Activated naive CD4-positive, alpha-beta T cell treated with anti-CD3 and anti-CD28 coated beads, Interleukin-2, amount 10 ng/mL, durations not matched to agents 7 days and 5 days (primary cell): Measurements from ENCODE around the gene JOSD1.

Experiments
- CTCF ChIA-PET: fragments of 350-600 bp; sonication (Branson Sonifier 250); formaldehyde crosslinking; loops from one replicate; lab custom pipeline; 2021; ENCODE audit warnings: antibody characterized with exemption; lab: Charles Lee
- DNase-seq: peaks from one replicate; pipeline ENCODE4 v3.0.0-alpha.2; 2020
- H3K27ac Mint-ChIP-seq: one replicate; pipeline ENCODE4 v1.8.0; 2021; ENCODE audit warnings: mild to moderate bottlenecking, moderate library complexity, mixed read lengths
- H3K27me3 Mint-ChIP-seq: one replicate; pipeline ENCODE4 v1.8.0; 2021; ENCODE audit warnings: mild to moderate bottlenecking, mixed read lengths
- H3K36me3 Mint-ChIP-seq: one replicate; pipeline ENCODE4 v1.8.0; 2021; ENCODE audit warnings: mixed read lengths
- H3K4me1 Mint-ChIP-seq: one replicate; pipeline ENCODE4 v1.8.0; 2021; ENCODE audit warnings: mixed read lengths
- H3K4me3 Mint-ChIP-seq: one replicate; pipeline ENCODE4 v1.8.0; 2021; ENCODE audit warnings: mild to moderate bottlenecking, moderate library complexity, mixed read lengths
- H3K9me3 Mint-ChIP-seq: one replicate; pipeline ENCODE4 v1.8.0; 2021; ENCODE audit warnings: mixed read lengths

The JOSD1 gene

GRCh38 chr22:38737302-38738060 is 36.7 kb upstream of the JOSD1 start:
- Mint-ChIP-seq H3K4me3 (no peak overlapping the region), H3K4me1 (peaks cover 64% of the 10 kb centered on the region), H3K27ac (peak overlapping the region; percentile 84), H3K9me3 (no peaks in the 10 kb centered on the region), H3K36me3 (peaks cover 77% of the 10 kb centered on the region), H3K27me3 (peaks cover 5% of the 10 kb centered on the region)
- DNase-seq: no peak
- CTCF ChIA-PET: interaction anchor here (1.1 to 2.4 kb wide), 3 partner anchors 12 to 31 kb away, joined by 3 to 14 read pairs (median 3); no protein-coding TSS in a partner anchor

- H3K9me3 Mint-ChIP-seq: no peaks in the 10 kb centered on the region
Measured at GRCh38 chr22:38736257-38736570, 35.5 kb upstream of the JOSD1 start.

DNA sequence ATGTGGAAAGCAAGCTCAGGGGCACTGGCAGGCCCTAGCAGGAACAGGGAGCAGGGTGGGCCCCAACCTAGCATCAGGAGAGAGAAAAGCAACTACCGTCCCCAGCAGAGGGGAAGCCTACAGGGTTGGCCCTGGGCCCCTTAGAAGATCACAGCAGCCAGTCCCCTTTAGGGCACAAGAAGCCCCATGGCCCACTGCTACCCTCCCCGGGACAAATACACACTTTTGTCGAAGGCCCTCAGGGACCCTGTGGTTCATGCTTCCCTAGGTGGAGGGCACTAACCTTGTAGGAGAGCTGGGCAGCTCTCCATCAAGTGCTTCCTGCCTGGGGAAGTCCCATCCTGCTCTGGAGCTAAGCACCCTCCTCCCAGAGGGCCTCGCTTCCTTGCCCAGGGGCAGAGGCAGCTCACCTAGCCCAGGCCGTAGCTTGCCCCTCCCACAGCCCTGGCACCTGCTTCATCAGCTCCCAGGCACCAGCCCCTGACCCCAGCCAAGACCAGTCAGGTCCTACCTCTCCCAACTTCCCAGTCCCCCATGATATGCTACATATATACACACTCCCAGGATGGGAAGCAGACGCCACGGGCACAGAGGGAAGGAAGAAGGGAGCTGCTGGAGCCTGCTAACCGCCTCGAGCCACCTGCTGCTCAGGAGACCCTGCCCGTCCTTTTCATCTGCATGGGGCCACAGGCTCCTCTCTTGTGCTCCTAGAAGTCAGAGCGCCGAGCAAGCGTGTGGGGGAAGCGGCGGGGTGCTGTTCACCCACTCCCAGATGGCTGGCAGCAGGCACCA is 34.9 kb upstream of the JOSD1 start:
- no peak for DNase-seq
- H3K27me3 Mint-ChIP-seq: peaks cover 10% of the 10 kb centered on the region
- CTCF ChIA-PET: interaction anchor here (1.1 to 2.4 kb wide), 4 partner anchors 10 to 28 kb away, joined by 3 to 14 read pairs (median 4); no protein-coding TSS in a partner anchor
- H3K9me3 Mint-ChIP-seq: no peaks in the 10 kb centered on the region
- peaks cover 69% of the 10 kb centered on the region for H3K36me3 Mint-ChIP-seq
- H3K4me1 Mint-ChIP-seq: peaks cover 51% of the 10 kb centered on the region
- H3K4me3 Mint-ChIP-seq: no peak overlapping the region
- H3K27ac Mint-ChIP-seq: peak overlapping the region; percentile 84

More at GRCh38 chr22:38736257-38736570, 35.5 kb upstream of the JOSD1 start:
- peaks cover 10% of the 10 kb centered on the region for H3K27me3 Mint-ChIP-seq
- peak overlapping the region; percentile 84 for H3K27ac Mint-ChIP-seq
- peaks cover 70% of the 10 kb centered on the region for H3K36me3 Mint-ChIP-seq
- peaks cover 54% of the 10 kb centered on the region for H3K4me1 Mint-ChIP-seq
- CTCF ChIA-PET: interaction anchor here (1.6 to 2.4 kb wide), 2 partner anchors 10 to 22 kb away, joined by 4 to 14 read pairs; no protein-coding TSS in a partner anchor
- no peak overlapping the region for H3K4me3 Mint-ChIP-seq
- no peak for DNase-seq

- CTCF ChIA-PET: interaction anchor here (1.1 to 2.4 kb wide), 5 partner anchors 9 to 28 kb away, joined by 3 to 14 read pairs (median 4); no protein-coding TSS in a partner anchor
- H3K36me3 Mint-ChIP-seq: peaks cover 69% of the 10 kb centered on the region
- H3K4me3 Mint-ChIP-seq: no peak overlapping the region
- H3K27me3 Mint-ChIP-seq: peaks cover 10% of the 10 kb centered on the region
- H3K4me1 Mint-ChIP-seq: peaks cover 48% of the 10 kb centered on the region
- DNase-seq: peak; percentile 20
- no peaks in the 10 kb centered on the region for H3K9me3 Mint-ChIP-seq
- peak overlapping the region; percentile 84 for H3K27ac Mint-ChIP-seq
Measured at GRCh38 chr22:38735126-38735464, 34.4 kb upstream of the JOSD1 start.

DNA sequence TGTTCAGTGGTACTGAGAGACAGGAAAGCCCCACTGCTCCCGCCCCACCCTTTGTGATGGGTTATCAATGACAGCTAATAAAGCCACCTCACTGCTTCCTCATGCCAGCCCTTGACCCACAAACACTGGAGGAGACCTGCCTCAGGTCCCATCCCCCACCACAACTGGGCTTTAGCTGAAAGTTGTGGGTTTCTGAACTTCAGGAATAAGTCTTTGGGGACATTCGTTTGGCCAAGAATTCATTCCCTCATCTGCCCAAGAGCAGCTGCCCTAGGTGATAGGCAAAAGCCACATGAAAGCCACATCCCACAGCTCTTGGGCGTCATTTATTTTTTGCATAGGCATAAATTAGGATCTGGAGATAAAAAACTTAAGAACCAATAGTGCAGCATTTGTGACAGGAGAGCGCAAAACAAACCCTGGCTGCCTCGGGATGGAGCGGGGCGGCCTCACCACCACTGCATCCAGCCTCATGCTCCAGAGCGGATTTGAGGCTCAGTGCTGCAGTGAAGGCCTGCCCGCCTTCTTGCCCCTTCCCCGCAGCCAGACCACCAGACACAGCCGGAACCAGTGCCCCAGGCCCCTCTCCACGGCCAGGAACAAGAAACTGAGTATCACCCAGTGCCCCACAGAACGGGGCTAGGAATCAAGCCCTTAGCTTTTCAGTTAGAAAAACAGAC is 33.8 kb upstream of the JOSD1 start:
- Mint-ChIP-seq H3K27ac (peak overlapping the region; percentile 84), H3K27me3 (peaks cover 10% of the 10 kb centered on the region), H3K9me3 (no peaks in the 10 kb centered on the region), H3K4me3 (peak overlapping the region; percentile 40), H3K36me3 (peaks cover 69% of the 10 kb centered on the region), H3K4me1 (peaks cover 45% of the 10 kb centered on the region)
- CTCF ChIA-PET: interaction anchor here (0.7 to 1.7 kb wide), 9 partner anchors 9 to 34 kb away, joined by 3 to 6 read pairs (median 4); no protein-coding TSS in a partner anchor
- peak; percentile 21 for DNase-seq

DNA sequence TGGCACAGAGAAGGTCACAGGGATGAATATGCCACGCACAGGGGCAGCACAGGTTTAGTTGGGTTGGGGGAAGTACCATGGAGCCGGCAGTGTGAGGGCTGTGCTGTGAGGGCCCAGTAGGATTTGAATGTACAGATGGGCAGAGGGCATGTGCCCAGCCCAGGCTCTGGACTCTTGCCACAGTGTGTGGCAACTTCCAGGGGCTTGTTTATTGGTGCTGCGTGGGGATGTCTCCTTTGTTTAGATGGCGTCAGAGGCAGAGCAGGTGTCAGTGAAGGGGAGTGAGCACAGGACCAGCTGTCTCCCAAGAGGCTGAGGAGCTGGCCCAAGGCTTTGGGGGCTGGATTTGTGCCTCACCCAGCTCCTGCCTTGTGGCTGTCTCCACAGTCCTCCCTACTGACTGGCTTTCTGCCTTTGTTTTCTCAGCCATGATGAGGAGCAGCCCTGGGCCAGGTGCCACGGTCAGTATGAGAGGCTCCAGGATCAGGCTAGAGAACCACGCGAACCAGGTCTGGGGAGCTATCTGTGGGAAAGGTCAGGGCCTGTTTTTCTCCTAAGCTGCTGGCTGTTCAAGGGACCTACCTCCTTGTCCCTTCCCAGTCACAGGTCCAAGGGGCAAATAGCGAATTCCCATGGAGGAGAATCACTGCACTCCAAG is 33.1 kb upstream of the JOSD1 start:
- peak; percentile 26 for DNase-seq
- no peaks in the 10 kb centered on the region for H3K9me3 Mint-ChIP-seq
- peaks cover 75% of the 10 kb centered on the region for H3K36me3 Mint-ChIP-seq
- CTCF ChIA-PET: interaction anchor here (0.7 to 1.7 kb wide), 7 partner anchors 9 to 35 kb away, joined by 3 to 6 read pairs (median 4); no protein-coding TSS in a partner anchor
- H3K4me3 Mint-ChIP-seq: no peak overlapping the region
- H3K27ac Mint-ChIP-seq: peak overlapping the region; percentile 84
- H3K27me3 Mint-ChIP-seq: peaks cover 10% of the 10 kb centered on the region
- peaks cover 45% of the 10 kb centered on the region for H3K4me1 Mint-ChIP-seq

DNA sequence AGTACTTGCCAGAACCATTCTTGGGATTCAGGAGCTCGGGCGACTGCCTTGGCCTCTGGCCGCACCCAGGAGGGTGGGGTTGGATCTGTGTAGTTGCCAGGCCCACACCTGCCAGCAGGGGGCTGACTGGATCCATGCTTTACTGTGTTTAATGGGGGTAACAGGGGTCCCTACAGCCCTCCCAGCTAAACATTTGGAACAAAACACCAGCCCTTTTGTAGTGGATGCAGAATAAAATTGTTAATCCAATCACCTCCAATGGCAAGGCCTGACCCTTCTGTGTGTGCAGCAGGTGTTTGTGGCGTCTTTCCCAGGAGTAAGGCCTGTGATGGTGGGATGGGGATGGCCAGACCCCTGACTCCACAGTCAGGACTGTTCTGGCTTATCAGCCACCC is 32.6 kb upstream of the JOSD1 start:
- peak; percentile 67 for DNase-seq
- Mint-ChIP-seq H3K27ac (peak overlapping the region; percentile 84), H3K36me3 (peaks cover 78% of the 10 kb centered on the region), H3K4me1 (peaks cover 42% of the 10 kb centered on the region), H3K4me3 (peak overlapping the region; percentile 18), H3K27me3 (peaks cover 10% of the 10 kb centered on the region), H3K9me3 (no peaks in the 10 kb centered on the region)
- CTCF ChIA-PET: interaction anchor here (0.6 to 1.7 kb wide), 7 partner anchors 10 to 35 kb away, joined by 3 to 6 read pairs (median 4); no protein-coding TSS in a partner anchor

- Mint-ChIP-seq H3K4me3 (peak overlapping the region; percentile 23), H3K36me3 (peaks cover 72% of the 10 kb centered on the region), H3K27me3 (peaks cover 10% of the 10 kb centered on the region), H3K9me3 (no peaks in the 10 kb centered on the region), H3K4me1 (peaks cover 33% of the 10 kb centered on the region), H3K27ac (peak overlapping the region; percentile 85)
- DNase-seq: no peak
- CTCF ChIA-PET: interaction anchor here (1.0 to 1.5 kb wide), 2 partner anchors 10 to 14 kb away, joined by 3 to 5 read pairs; no protein-coding TSS in a partner anchor
Measured at GRCh38 chr22:38732251-38732815, 31.6 kb upstream of the JOSD1 start.

- peak overlapping the region; percentile 23 for H3K4me3 Mint-ChIP-seq
- peak overlapping the region; percentile 85 for H3K27ac Mint-ChIP-seq
- CTCF ChIA-PET: interaction anchor here (1.5 kb wide), 1 partner anchor 9 kb away, joined by 5 read pairs; no protein-coding TSS in a partner anchor
- peaks cover 10% of the 10 kb centered on the region for H3K27me3 Mint-ChIP-seq
- H3K9me3 Mint-ChIP-seq: no peaks in the 10 kb centered on the region
- H3K36me3 Mint-ChIP-seq: peaks cover 71% of the 10 kb centered on the region
- DNase-seq: no peak
- peaks cover 27% of the 10 kb centered on the region for H3K4me1 Mint-ChIP-seq
Measured at GRCh38 chr22:38731703-38732161, 31.0 kb upstream of the JOSD1 start.

GRCh38 chr22:38730411-38730871 is 29.7 kb upstream of the JOSD1 start:
- H3K27me3 Mint-ChIP-seq: peaks cover 10% of the 10 kb centered on the region
- no peak overlapping the region for H3K4me3 Mint-ChIP-seq
- peak; percentile 25 for DNase-seq
- peak overlapping the region; percentile 81 for H3K27ac Mint-ChIP-seq
- CTCF ChIA-PET: interaction anchor here (1.2 kb wide), 1 partner anchor 137 kb away, joined by 3 read pairs; no protein-coding TSS in a partner anchor
- no peaks in the 10 kb centered on the region for H3K9me3 Mint-ChIP-seq
- H3K36me3 Mint-ChIP-seq: peaks cover 68% of the 10 kb centered on the region
- peaks cover 18% of the 10 kb centered on the region for H3K4me1 Mint-ChIP-seq

DNA sequence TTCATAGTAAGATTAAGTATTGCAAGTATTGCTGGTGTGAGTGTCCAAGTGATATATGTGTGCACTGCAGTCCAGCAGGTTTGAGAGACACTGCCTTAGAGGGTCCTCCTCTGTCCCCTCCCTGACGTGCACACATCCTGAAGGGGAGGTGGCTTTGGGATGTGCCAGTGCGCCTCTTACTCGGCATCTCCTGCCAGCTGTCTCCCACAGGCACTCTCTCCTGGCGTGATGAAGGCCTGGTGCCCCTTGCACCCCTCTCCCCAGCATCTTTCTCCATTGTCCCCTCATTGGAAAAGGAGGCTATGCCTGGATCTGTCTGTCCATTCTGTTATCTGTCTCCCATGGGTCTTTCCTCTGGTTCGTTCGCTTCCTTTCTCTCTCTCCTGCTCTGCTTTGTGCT is 29.2 kb upstream of the JOSD1 start:
- Mint-ChIP-seq H3K4me3 (no peak overlapping the region), H3K9me3 (no peaks in the 10 kb centered on the region), H3K4me1 (peaks cover 17% of the 10 kb centered on the region), H3K27ac (peak overlapping the region; percentile 81), H3K27me3 (peaks cover 10% of the 10 kb centered on the region), H3K36me3 (peaks cover 69% of the 10 kb centered on the region)
- CTCF ChIA-PET: no interaction called here
- DNase-seq: peak; percentile 25

- Mint-ChIP-seq H3K4me1 (peaks cover 11% of the 10 kb centered on the region), H3K27ac (peak overlapping the region; percentile 67), H3K4me3 (no peak overlapping the region), H3K36me3 (peaks cover 69% of the 10 kb centered on the region), H3K9me3 (no peaks in the 10 kb centered on the region), H3K27me3 (peaks cover 10% of the 10 kb centered on the region)
- CTCF ChIA-PET: interaction anchor here (1.1 kb wide), 1 partner anchor 22 kb away, joined by 3 read pairs; no protein-coding TSS in a partner anchor
- DNase-seq: peak; percentile 19
Measured at GRCh38 chr22:38728871-38729796, 28.4 kb upstream of the JOSD1 start.
